Liver (tissue), 9 donors: Measurements from ENCODE around the gene PLEKHA7. TPM values are rescaled to one million over a fixed set of nuclear protein-coding genes. Genes with fewer than 3 reads are reported as not detected.

Experiments
- DNase-seq: peaks from one replicate; pipeline ENCODE4 v3.0.0-alpha.2; 2017; ENCODE audit warnings: low spot score
- H3K27ac ChIP-seq, 2 donors: one replicate each; pipeline ENCODE4 v1.7.0; 2013; ENCODE audit warnings: inconsistent platforms in 2 of 2, low read length in 2 of 2, control low read depth in 1 of 2, low read depth in 1 of 2, mild to moderate bottlenecking in 1 of 2
- H3K27me3 ChIP-seq, 4 donors: one replicate each; pipeline versions ENCODE4 v1.6.1 to v1.7.0; 2013; ENCODE audit warnings: low read length in 3 of 4, inconsistent platforms in 1 of 4, mild to moderate bottlenecking in 1 of 4, moderate library complexity in 1 of 4; ENCODE audit not compliant: control insufficient read depth in 4 of 4, insufficient read depth in 4 of 4
- H3K36me3 ChIP-seq, 4 donors: one replicate each; pipeline versions ENCODE4 v1.6.1 to v1.7.0; 2013; ENCODE audit warnings: low read length in 3 of 4, mild to moderate bottlenecking in 3 of 4, low read depth in 1 of 4, moderate library complexity in 1 of 4; ENCODE audit not compliant: control insufficient read depth in 4 of 4, insufficient read depth in 3 of 4
- H3K4me1 ChIP-seq, 4 donors: one replicate each; pipeline versions ENCODE4 v1.6.1 to v1.7.0; 2013; ENCODE audit warnings: low read length in 3 of 4, mild to moderate bottlenecking in 3 of 4, moderate library complexity in 1 of 4; ENCODE audit not compliant: control insufficient read depth in 4 of 4, insufficient read depth in 4 of 4
- H3K4me3 ChIP-seq, 3 donors: one replicate each; pipeline versions ENCODE4 v1.6.1 to v1.7.0; 2013; ENCODE audit warnings: low read length in 3 of 3, control low read depth in 1 of 3, low read depth in 1 of 3, mild to moderate bottlenecking in 1 of 3
- H3K9ac ChIP-seq, 2 donors: one replicate each; pipeline ENCODE4 v1.7.0; 2013; ENCODE audit warnings: low read length in 2 of 2, mild to moderate bottlenecking in 2 of 2, moderate library complexity in 2 of 2, control low read depth in 1 of 2, low read depth in 1 of 2
- H3K9me3 ChIP-seq, 4 donors: one replicate each; pipeline versions ENCODE4 v1.6.1 to v1.7.0; 2013; ENCODE audit warnings: low read length in 3 of 4; ENCODE audit not compliant: control insufficient read depth in 4 of 4
- EGR1 ChIP-seq, 2 donors: IDR thresholded peaks; 2 replicates each; pipeline ENCODE4 v1.6.1; 2016 to 2018; ENCODE audit warnings: antibody characterized with exemption in 2 of 2, low read depth in 2 of 2
- FOXA1 ChIP-seq: IDR thresholded peaks from 2 replicates; pipeline ENCODE4 v1.6.1; 2016; ENCODE audit warnings: antibody characterized with exemption
- FOXA2 ChIP-seq: IDR thresholded peaks from 2 replicates; pipeline ENCODE4 v1.6.1; 2016; ENCODE audit warnings: antibody characterized with exemption
- GABPA ChIP-seq, 2 donors: IDR thresholded peaks in 1 of 2; conservative IDR thresholded peaks in 1 of 2; 2 replicates each; pipeline ENCODE4 v1.6.1; 2016; ENCODE audit warnings: antibody characterized with exemption in 2 of 2, mild to moderate bottlenecking in 1 of 2, moderate library complexity in 1 of 2
- HNF4A ChIP-seq, 2 donors: conservative IDR thresholded peaks; 2 replicates each; pipeline ENCODE4 v1.6.1; 2016; ENCODE audit warnings: antibody characterized with exemption in 2 of 2, mild to moderate bottlenecking in 2 of 2
- HNF4G ChIP-seq: IDR thresholded peaks from 2 replicates; pipeline ENCODE4 v1.6.1; 2016; ENCODE audit warnings: antibody characterized with exemption
- JUND ChIP-seq, 2 donors: IDR thresholded peaks; 2 replicates each; pipeline ENCODE4 v1.6.1; 2016; ENCODE audit warnings: antibody characterized with exemption in 2 of 2
- NR2F2 ChIP-seq: IDR thresholded peaks from 2 replicates; pipeline ENCODE4 v1.6.1; 2016; ENCODE audit warnings: antibody characterized with exemption
- RAD21 ChIP-seq, 2 donors: IDR thresholded peaks; 2 replicates each; pipeline ENCODE4 v1.6.1; 2016; ENCODE audit warnings: antibody characterized with exemption in 2 of 2, mild to moderate bottlenecking in 2 of 2
- SP1 ChIP-seq: IDR thresholded peaks from 2 replicates; pipeline ENCODE4 v1.6.1; 2018; ENCODE audit warnings: antibody characterized with exemption, mild to moderate bottlenecking
- TAF1 ChIP-seq: conservative IDR thresholded peaks from 2 replicates; pipeline ENCODE4 v1.6.1; 2016; ENCODE audit warnings: antibody characterized with exemption, mild to moderate bottlenecking
- YY1 ChIP-seq: IDR thresholded peaks from 2 replicates; pipeline ENCODE4 v1.6.1; 2016; ENCODE audit warnings: antibody characterized with exemption, mild to moderate bottlenecking
- WGBS: extraction: QIAGEN DNeasy Blood & Tissue Kit; methylation state at CpG from one replicate; pipeline ENCODE4 v1.1.7; 2013; 5-methylcytosine and 5-hydroxymethylcytosine counted together
- polyA plus RNA-seq, 2 donors: library from polyadenylated mRNA; stranded (reverse) in 1 of 2; unstranded in 1 of 2; fragments of 200-250 nt in 1 of 2; fragments of >200 nt in 1 of 2; fragmentation: Nextera tagmentation in 1 of 2; extraction: Ambion mirVana in 1 of 2; gene quantifications; one replicate each; pipeline versions ENCODE4 v1.2.1 to v1.2.3, GENCODE V29; 2013 to 2015
- total RNA-seq, 2 donors: library from RNA; depleted of rRNA; stranded (reverse); fragments of >200 nt; gene quantifications; one replicate each; pipeline ENCODE4 v1.2.3, GENCODE V29; 2014
- TF ChIP-seq, protein P1 (sequence below): IDR thresholded peaks from 2 replicates; pipeline ENCODE4 v1.6.1; 2016; ENCODE audit warnings: antibody characterized with exemption, mild to moderate bottlenecking
- TF ChIP-seq, protein P2 (sequence below): fragments of 150-350 bp; IDR thresholded peaks from 2 replicates; pipeline ENCODE4 v1.5.1; 2017; ENCODE audit warnings: improper control_type of control experiment, low read depth, low read length; ENCODE audit not compliant: missing input control
- TF ChIP-seq, protein P3 (sequence below): IDR thresholded peaks from 2 replicates; pipeline ENCODE4 v1.6.1; 2016; ENCODE audit warnings: antibody characterized with exemption
- TF ChIP-seq, protein P4 (sequence below): IDR thresholded peaks from 2 replicates; pipeline ENCODE4 v1.6.1; 2016; ENCODE audit warnings: antibody characterized with exemption
- TF ChIP-seq, protein P5 (sequence below): IDR thresholded peaks from 2 replicates; pipeline ENCODE4 v1.6.1; 2016; ENCODE audit warnings: antibody characterized with exemption
- donor health status: healthy.
- donor health status: healthy.
- donor health status: healthy.
- donor health status: healthy.
- donor health status: healthy.

PLEKHA7 gene
- total and polyA plus RNA-seq, 4 donors, result 6.1 to 28.8 (median 8.5) TPM

DNA sequence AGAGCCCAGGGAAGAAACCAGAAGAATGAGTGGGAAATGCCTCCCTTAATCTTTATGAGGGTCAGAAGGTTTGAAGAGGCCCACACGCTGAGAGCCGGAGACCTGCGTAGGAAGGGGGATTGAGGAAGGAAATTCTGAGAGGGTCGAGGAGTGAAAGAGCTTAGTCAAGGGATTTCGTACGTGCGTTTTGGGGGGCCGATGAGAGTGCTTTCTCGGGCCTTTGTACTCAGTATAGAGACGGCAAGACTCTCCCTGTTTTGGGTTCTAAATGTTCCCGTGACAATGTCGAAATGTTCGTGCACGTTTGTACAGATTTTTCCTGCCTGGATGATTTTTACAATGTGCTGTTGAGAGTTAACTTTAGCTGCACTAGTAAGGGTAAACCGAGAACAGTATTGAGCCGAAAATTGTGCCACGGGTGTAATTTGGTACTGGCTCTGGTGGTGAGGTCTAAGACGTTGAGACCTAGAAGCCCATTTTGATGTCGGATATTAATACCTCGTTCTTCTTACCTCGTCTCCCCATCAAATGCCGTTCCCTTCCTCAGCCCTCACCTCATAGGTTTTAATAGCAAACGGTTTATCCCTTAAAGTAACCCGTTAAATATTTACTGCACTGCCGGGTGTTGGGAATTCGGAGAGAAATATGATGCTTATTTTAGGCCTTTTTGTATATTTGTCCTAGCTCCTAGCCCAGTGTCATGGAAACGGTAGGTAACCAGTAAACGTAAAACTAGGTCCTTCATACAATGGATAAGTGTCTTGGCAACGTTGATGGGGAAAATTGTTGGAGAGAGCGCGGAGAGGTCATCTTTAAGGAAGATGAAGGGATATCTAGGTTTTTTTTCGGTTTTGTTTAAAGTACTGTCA lies 275.0 kb downstream of the PLEKHA7 start:
- Histone ChIP-seq H3K9me3 (no peaks in the 10 kb centered on the region), H3K27ac (peak overlapping the region; percentile 94 to 95), H3K36me3 (no peaks in the 10 kb centered on the region), H3K27me3 (no peaks in the 10 kb centered on the region), H3K9ac (peak overlapping the region; percentile 94 to 98), H3K4me3 (peak overlapping the region; percentile 62 to 73 (median 68)), H3K4me1 (peaks cover 6 to 23% (median 14%) of the 10 kb centered on the region in 4 donors)
- 4% methylated on average over 32 of the region's 32 CpGs for WGBS
- TF ChIP-seq, protein P1, sequence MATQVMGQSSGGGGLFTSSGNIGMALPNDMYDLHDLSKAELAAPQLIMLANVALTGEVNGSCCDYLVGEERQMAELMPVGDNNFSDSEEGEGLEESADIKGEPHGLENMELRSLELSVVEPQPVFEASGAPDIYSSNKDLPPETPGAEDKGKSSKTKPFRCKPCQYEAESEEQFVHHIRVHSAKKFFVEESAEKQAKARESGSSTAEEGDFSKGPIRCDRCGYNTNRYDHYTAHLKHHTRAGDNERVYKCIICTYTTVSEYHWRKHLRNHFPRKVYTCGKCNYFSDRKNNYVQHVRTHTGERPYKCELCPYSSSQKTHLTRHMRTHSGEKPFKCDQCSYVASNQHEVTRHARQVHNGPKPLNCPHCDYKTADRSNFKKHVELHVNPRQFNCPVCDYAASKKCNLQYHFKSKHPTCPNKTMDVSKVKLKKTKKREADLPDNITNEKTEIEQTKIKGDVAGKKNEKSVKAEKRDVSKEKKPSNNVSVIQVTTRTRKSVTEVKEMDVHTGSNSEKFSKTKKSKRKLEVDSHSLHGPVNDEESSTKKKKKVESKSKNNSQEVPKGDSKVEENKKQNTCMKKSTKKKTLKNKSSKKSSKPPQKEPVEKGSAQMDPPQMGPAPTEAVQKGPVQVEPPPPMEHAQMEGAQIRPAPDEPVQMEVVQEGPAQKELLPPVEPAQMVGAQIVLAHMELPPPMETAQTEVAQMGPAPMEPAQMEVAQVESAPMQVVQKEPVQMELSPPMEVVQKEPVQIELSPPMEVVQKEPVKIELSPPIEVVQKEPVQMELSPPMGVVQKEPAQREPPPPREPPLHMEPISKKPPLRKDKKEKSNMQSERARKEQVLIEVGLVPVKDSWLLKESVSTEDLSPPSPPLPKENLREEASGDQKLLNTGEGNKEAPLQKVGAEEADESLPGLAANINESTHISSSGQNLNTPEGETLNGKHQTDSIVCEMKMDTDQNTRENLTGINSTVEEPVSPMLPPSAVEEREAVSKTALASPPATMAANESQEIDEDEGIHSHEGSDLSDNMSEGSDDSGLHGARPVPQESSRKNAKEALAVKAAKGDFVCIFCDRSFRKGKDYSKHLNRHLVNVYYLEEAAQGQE, result no peak
- no peak for TF ChIP-seq NR2F2
- TF ChIP-seq TAF1, result no peak
- no peak for TF ChIP-seq FOXA2
- no peak for TF ChIP-seq SP1
- TF ChIP-seq HNF4A (conservative IDR thresholded peaks at IDR 0.05), result no peak
- TF ChIP-seq JUND (IDR thresholded peaks at IDR 0.05), result no peak
- TF ChIP-seq, protein P2, sequence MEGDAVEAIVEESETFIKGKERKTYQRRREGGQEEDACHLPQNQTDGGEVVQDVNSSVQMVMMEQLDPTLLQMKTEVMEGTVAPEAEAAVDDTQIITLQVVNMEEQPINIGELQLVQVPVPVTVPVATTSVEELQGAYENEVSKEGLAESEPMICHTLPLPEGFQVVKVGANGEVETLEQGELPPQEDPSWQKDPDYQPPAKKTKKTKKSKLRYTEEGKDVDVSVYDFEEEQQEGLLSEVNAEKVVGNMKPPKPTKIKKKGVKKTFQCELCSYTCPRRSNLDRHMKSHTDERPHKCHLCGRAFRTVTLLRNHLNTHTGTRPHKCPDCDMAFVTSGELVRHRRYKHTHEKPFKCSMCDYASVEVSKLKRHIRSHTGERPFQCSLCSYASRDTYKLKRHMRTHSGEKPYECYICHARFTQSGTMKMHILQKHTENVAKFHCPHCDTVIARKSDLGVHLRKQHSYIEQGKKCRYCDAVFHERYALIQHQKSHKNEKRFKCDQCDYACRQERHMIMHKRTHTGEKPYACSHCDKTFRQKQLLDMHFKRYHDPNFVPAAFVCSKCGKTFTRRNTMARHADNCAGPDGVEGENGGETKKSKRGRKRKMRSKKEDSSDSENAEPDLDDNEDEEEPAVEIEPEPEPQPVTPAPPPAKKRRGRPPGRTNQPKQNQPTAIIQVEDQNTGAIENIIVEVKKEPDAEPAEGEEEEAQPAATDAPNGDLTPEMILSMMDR, result no peak
- no peak for TF ChIP-seq YY1
- TF ChIP-seq RAD21 (IDR thresholded peaks at IDR 0.05), result no peak
- TF ChIP-seq HNF4G, result no peak
- TF ChIP-seq, protein P3, sequence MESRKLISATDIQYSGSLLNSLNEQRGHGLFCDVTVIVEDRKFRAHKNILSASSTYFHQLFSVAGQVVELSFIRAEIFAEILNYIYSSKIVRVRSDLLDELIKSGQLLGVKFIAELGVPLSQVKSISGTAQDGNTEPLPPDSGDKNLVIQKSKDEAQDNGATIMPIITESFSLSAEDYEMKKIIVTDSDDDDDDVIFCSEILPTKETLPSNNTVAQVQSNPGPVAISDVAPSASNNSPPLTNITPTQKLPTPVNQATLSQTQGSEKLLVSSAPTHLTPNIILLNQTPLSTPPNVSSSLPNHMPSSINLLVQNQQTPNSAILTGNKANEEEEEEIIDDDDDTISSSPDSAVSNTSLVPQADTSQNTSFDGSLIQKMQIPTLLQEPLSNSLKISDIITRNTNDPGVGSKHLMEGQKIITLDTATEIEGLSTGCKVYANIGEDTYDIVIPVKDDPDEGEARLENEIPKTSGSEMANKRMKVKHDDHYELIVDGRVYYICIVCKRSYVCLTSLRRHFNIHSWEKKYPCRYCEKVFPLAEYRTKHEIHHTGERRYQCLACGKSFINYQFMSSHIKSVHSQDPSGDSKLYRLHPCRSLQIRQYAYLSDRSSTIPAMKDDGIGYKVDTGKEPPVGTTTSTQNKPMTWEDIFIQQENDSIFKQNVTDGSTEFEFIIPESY, result no peak
- TF ChIP-seq, protein P4, sequence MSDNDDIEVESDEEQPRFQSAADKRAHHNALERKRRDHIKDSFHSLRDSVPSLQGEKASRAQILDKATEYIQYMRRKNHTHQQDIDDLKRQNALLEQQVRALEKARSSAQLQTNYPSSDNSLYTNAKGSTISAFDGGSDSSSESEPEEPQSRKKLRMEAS, result no peak
- TF ChIP-seq FOXA1, result no peak
- TF ChIP-seq, protein P5, sequence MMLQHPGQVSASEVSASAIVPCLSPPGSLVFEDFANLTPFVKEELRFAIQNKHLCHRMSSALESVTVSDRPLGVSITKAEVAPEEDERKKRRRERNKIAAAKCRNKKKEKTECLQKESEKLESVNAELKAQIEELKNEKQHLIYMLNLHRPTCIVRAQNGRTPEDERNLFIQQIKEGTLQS, result no peak
- no peak for TF ChIP-seq GABPA (IDR thresholded peaks at IDR 0.05 in 1 of 2, conservative IDR thresholded peaks at IDR 0.05 in 1 of 2)
- TF ChIP-seq EGR1 (IDR thresholded peaks at IDR 0.05; ENCODE audit: low read depth in 2 of 2), result no peak
- DNase-seq, result no peak
